Erythroblast (primary cell): Measurements from ENCODE around the gene RASA2.

Experiments used
- GATA1 ChIP-seq: IDR thresholded peaks from 2 replicates; pipeline ENCODE4 v1.6.1; 2011; ENCODE audit warnings: low read depth, mild to moderate bottlenecking, control low read depth, low read length, moderate library complexity
- POLR2A ChIP-seq: IDR thresholded peaks from 2 replicates; pipeline ENCODE4 v1.6.1; 2011; ENCODE audit warnings: mild to moderate bottlenecking, low read length

DNA sequence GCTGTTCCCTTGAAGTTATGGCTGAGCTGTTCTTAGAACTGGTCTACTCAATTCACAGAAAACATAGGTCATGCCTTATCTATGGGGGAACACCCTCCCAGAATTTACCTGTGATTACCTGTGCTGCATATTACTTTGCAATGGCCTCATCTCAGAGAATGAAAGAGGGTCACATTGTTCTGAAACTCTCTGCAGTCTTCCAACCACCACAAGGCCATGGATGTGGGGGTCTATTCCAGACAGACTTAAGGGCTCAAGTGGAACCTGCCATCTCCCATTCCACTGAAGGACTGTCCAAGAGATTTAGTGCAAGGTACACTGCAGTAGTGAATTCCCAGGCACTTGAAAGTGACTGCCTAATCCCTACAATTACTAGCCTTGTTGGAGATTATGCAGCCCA, 40.1 kb upstream of the RASA2 start:
- no peak for TF ChIP-seq POLR2A
- no peak for TF ChIP-seq GATA1
